GM12872 (cell line): ENCODE results near the gene ZNF574.

Source experiments
- TF ChIP-seq, protein P1 (sequence below): IDR thresholded peaks from 3 replicates; pipeline ENCODE4 v1.5.1; 2011; ENCODE audit warnings: low read depth, mild to moderate bottlenecking, low read length, moderate library complexity; ENCODE audit not compliant: insufficient read depth

Gene ZNF574

GRCh38 chr19:42111384-42111783 lies 35.4 kb downstream of the ZNF574 start:
- TF ChIP-seq, protein P1, sequence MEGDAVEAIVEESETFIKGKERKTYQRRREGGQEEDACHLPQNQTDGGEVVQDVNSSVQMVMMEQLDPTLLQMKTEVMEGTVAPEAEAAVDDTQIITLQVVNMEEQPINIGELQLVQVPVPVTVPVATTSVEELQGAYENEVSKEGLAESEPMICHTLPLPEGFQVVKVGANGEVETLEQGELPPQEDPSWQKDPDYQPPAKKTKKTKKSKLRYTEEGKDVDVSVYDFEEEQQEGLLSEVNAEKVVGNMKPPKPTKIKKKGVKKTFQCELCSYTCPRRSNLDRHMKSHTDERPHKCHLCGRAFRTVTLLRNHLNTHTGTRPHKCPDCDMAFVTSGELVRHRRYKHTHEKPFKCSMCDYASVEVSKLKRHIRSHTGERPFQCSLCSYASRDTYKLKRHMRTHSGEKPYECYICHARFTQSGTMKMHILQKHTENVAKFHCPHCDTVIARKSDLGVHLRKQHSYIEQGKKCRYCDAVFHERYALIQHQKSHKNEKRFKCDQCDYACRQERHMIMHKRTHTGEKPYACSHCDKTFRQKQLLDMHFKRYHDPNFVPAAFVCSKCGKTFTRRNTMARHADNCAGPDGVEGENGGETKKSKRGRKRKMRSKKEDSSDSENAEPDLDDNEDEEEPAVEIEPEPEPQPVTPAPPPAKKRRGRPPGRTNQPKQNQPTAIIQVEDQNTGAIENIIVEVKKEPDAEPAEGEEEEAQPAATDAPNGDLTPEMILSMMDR: no peak

- TF ChIP-seq, protein P1: no peak
Measured at GRCh38 chr19:42111811-42112210, 35.8 kb downstream of the ZNF574 start.

GRCh38 chr19:42113641-42114348 lies 37.8 kb downstream of the ZNF574 start:
- TF ChIP-seq, protein P1: peak; percentile 51; the same call in 2 of the 3 replicates

GRCh38 chr19:42114412-42114811 lies 38.4 kb downstream of the ZNF574 start:
- TF ChIP-seq, protein P1: no peak

DNA sequence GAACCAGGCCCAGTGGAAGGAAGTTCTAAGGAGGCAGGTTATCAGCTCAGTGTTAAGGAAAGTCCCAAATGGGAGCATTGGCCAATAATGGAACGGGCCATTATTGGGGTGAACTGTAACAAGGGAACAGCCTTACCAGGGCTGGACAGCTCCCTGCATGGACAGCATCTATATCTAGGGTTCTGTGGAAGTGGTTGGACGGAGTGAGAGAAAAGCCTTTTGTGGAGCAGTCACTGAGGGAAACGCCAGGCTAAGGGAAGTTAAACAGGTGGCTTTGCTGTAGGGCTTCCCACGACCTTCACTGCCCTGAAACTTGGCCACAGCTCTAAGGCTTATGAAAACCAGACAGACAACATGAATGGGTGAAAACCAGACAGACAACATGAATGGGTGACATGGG lies 39.3 kb downstream of the ZNF574 start:
- TF ChIP-seq, protein P1: no peak

DNA sequence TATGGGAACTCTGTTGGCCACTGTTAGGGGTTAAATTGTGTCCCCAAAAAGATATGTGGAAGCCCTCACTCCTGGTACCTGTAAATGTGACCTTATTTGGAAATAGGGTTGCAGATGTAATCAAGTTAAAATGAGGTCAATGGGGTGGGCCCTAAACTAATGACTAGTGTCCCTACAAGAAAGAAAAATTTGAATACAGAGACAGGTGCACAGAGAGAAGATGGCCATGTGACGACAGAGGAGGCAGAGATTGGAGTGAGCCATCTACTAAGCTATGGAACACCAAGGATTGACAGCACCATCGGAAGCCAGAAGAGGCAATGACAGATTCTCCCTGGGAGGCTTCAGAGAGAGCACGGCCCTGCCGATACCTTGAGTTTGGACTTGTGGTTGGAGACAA lies 39.7 kb downstream of the ZNF574 start:
- TF ChIP-seq, protein P1: no peak

DNA sequence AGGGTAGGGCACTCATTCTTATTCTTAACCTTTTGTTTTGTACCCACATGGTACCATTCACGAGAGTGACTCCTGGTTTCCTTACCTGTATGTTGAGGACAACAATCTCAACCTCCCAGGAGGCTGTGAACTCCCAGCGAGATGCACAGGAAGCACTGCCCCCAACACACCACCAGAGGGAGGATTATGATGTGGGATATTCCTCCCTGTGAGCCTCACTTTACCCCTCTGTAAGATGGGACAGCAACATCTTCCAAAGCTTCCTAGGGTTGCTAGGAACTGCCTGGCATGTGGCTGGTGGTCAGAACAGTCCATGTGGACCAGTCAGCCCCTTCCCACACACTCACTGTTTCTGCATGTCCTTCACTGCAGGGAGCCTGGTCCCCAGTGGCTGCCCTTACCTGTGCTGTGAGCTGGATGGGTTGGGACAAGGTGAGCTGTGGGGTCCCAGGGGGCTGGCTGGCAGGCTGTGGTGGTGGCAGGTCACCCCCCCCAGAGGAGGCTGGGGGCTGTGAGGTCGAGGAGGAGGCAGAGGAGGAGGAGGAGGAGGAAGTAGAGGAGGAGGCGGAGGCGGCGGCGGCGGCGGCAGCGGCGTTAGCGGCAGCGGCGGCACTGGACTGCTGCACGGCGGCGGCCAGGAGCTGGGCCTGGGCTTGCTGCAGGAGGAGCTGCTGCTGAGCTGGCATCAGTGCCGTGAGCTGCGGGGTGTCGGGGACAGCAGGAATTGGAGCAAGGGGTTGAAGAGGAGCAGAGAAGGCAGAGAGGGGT lies 40.5 kb downstream of the ZNF574 start:
- TF ChIP-seq, protein P1: peak; percentile 67
